Gastroesophageal sphincter (tissue), 3 donors: ENCODE results near the gene SERPINA4.

ENCODE experiments used
- CTCF ChIP-seq, 4 experiments: fragments of 200-600 bp in 2 of 4; fragments of 450-650 bp in 2 of 4; sonication (generic) in 1 of 4; IDR thresholded peaks; one replicate each; pipeline ENCODE4 v1.5.1; 2017 to 2019; ENCODE audit warnings: antibody characterized with exemption in 4 of 4, mild to moderate bottlenecking in 2 of 4, moderate library complexity in 2 of 4
- POLR2A ChIP-seq, 2 donors: fragments of 450-650 bp; IDR thresholded peaks; one replicate each; pipeline ENCODE4 v1.6.1; 2017; ENCODE audit warnings: antibody characterized with exemption in 2 of 2, mild to moderate bottlenecking in 2 of 2, moderate library complexity in 1 of 2

DNA sequence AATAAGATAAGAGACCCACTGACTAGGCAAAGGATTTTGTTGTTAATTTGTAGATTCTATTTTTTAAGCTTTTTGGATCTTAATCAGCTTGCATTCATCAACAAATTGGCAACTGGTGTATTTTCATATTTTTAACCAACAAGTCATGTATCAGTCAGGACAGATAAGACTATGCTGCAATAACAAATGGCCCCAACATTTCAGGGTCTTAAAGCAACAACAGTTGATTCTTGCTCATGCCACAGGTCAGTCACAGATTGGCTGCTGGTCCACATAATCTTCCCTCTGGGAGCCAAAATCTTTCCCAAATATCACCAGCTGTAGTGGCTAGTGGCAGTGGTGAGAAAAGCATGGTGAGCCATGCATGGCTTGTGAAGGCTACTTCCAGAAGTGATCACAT is 30.1 kb upstream of the SERPINA4 start:
- TF ChIP-seq CTCF (IDR thresholded peaks at IDR 0.05) (no peak), POLR2A (IDR thresholded peaks at IDR 0.05) (no peak)
